Vagina (tissue), 2 donors: ENCODE measurements around the gene TRIM65. TPM values are rescaled to one million over a fixed set of nuclear protein-coding genes. Genes with fewer than 3 reads are reported as not detected.

Experiments
- DNase-seq, 2 donors: peaks; one replicate each; pipeline ENCODE4 v3.0.0-alpha.2; 2017; ENCODE audit errors: extremely low spot score in 2 of 2
- H3K27ac ChIP-seq: fragments of 200-600 bp; sonication (generic); one replicate; pipeline ENCODE4 v1.5.1; 2019
- H3K27me3 ChIP-seq: fragments of 200-600 bp; sonication (generic); one replicate; pipeline ENCODE4 v1.5.1; 2019
- H3K36me3 ChIP-seq, 2 donors: fragments of 200-600 bp; sonication (generic); one replicate each; pipeline ENCODE4 v1.5.1; 2017 to 2019
- H3K4me1 ChIP-seq: fragments of 200-600 bp; sonication (generic); one replicate; pipeline ENCODE4 v1.5.1; 2019
- H3K4me3 ChIP-seq, 2 donors: fragments of 200-600 bp; sonication (generic); 1 replicate in 1 of 2; 2 replicates in 1 of 2; pipeline ENCODE4 v1.5.1; 2016 to 2019
- H3K9me3 ChIP-seq: fragments of 200-600 bp; sonication (generic); one replicate; pipeline ENCODE4 v1.5.1; 2019
- CTCF ChIP-seq, 3 experiments: fragments of 450-650 bp in 2 of 3; fragments of 200-600 bp in 1 of 3; sonication (generic) in 1 of 3; IDR thresholded peaks; one replicate each; pipeline ENCODE4 v1.5.1; 2017 to 2019; ENCODE audit warnings: antibody characterized with exemption in 3 of 3, mild to moderate bottlenecking in 2 of 3, moderate library complexity in 2 of 3
- POLR2A ChIP-seq, 2 donors: fragments of 450-650 bp; IDR thresholded peaks; one replicate each; pipeline ENCODE4 v1.6.1; 2017; ENCODE audit warnings: antibody characterized with exemption in 2 of 2, mild to moderate bottlenecking in 2 of 2, moderate library complexity in 2 of 2
- POLR2AphosphoS5 ChIP-seq, 2 donors: sonication (generic); formaldehyde crosslinking; IDR thresholded peaks; one replicate each; pipeline ENCODE4 v1.9.0; 2017; ENCODE audit warnings: antibody characterized with exemption in 2 of 2, mild to moderate bottlenecking in 2 of 2, low read depth in 1 of 2; ENCODE audit not compliant: insufficient read depth in 1 of 2
- intact Hi-C: fragments of 100-400 bp; cut with DNase I; formaldehyde crosslinking; loops from one replicate; pipeline ENCODE4 v1.15.1; 2023
- total RNA-seq: library from RNA; depleted of rRNA; stranded (reverse); fragments of >200 nt; gene quantifications from one replicate; pipeline ENCODE4 v1.2.3, GENCODE V29; 2016

TRIM65 gene
- total RNA-seq, 1 donor from 2014 or later = 59.9 TPM

GRCh38 chr17:75844530-75845057 is 52.2 kb downstream of the TRIM65 start:
- Histone ChIP-seq H3K27me3 (no peaks in the 10 kb centered on the region), H3K36me3 (peaks cover 8 to 36% of the 10 kb centered on the region in 2 donors), H3K9me3 (no peaks in the 10 kb centered on the region), H3K4me3 (peak overlapping the region; percentile 3 to 37), H3K4me1 (peaks cover 54% of the 10 kb centered on the region), H3K27ac (peak overlapping the region; percentile 93)
- no peak for DNase-seq
- intact Hi-C loops = loop anchor here (5.0 kb wide), 2 partner anchors 48 to 67 kb away; a partner anchor contains a TSS
- no peak for TF ChIP-seq POLR2A (IDR thresholded peaks at IDR 0.05)
- no peak for TF ChIP-seq POLR2AphosphoS5 (IDR thresholded peaks at IDR 0.05; ENCODE audit: insufficient read depth in 1 of 2, low read depth in 1 of 2)
- no peak for TF ChIP-seq CTCF (IDR thresholded peaks at IDR 0.05)

DNA sequence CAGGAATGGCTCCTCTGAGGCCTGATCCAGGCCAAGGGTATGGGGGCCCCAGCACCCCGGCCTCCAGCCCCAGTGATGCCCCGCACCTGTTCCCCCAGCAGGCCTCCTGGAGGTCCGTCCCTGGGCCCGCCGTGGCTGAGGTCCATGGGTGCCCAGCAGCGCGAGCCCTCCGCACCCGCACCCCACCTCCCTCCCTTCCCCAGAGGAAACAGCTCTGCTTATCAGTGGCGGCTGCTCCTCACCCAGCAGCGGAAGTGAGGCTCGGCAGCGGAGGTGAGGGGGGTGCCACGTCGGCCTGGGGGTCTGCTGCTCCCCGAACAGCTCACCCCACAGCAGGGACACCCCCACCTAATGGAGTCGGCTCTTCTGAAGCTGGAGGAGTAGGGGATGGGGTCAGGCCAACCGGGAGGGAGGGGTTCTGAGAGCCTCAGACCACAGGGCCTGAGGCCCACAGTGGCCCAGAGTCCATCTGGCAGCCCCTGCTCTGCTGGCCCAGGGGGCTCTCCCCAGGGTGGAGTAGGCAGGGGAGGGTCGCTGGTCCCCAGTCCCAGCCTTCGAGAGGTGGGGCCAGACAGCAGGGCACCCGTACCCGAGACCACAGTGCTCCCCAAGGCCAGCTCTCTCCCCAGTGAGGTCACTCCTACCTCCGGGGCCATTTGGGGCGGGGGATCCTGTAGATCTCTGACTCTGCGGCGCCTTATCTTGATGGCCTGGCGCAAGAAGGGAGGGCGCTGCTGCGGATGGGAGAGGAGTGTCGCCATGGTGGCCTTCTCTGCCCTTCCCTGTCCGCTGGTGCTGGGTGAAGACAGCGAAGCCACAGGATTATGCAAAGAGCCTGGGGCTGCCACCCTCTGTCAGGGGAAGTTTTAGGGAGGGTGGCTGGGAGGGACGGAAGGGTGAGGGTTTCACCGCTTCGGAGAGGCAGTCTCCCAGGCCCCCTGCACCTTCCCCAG is 52.9 kb downstream of the TRIM65 start, which contains the start of gene UNC13D:
Gene UNC13D (minus strand): TSS at position 828 of the 953 bp plus-strand sequence. CDS start 67 bp downstream, at position 761.
- TF ChIP-seq POLR2A (IDR thresholded peaks at IDR 0.05) (no peak), CTCF (IDR thresholded peaks at IDR 0.05) (no peak), POLR2AphosphoS5 (IDR thresholded peaks at IDR 0.05; ENCODE audit: insufficient read depth in 1 of 2, low read depth in 1 of 2) (peak in 1 of 2 donors; percentile 28)
- intact Hi-C loops = no loop called here
- H3K27ac ChIP-seq = peak within 1 kb of the TSS; percentile 93
- peaks cover 46% of the 10 kb centered on the region for H3K4me1 ChIP-seq
- no peaks in the 10 kb centered on the region for H3K9me3 ChIP-seq
- no peaks in the 10 kb centered on the region for H3K27me3 ChIP-seq
- no peak for DNase-seq
- peaks cover 8 to 29% of the 10 kb centered on the region in 2 donors for H3K36me3 ChIP-seq
- peak within 1 kb of the TSS; percentile 3 to 37 for H3K4me3 ChIP-seq

DNA sequence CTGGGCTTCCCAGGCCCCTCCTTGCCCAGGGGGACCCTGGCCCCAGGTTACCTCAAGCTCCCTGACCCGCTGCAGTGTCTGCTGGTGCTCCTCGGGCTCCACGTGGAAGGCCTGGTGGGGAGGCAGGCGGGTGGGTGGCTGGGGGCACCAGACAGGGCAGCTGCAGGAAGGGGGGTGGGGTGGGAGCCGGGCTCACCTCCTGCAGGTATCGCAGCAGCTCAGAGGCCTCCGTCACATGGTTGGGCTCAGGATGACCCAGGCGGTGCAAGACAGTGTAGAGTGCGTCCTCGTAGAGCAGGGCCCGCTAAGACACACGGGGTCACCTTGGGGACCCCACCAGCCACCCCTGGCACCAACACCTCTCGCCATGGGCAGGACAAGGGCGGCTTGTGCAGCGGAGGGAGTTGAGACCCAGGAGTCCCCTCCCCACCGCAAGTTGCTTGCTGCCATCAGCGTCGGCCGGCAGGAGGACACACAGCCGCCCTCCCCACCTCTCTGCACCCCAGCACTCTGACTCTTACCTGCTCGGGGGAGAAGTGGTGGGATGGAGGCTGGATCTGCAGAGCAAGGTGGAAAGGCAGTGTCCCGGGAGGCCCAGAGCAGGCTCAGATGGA is 53.7 kb downstream of the TRIM65 start:
- intact Hi-C loops = no loop called here
- no peak for DNase-seq
- Histone ChIP-seq H3K4me3 (peak overlapping the region; percentile 3 to 37), H3K27ac (peak overlapping the region; percentile 93), H3K9me3 (no peaks in the 10 kb centered on the region), H3K36me3 (peaks cover 8 to 21% of the 10 kb centered on the region in 2 donors), H3K4me1 (peaks cover 38% of the 10 kb centered on the region), H3K27me3 (no peaks in the 10 kb centered on the region)
- TF ChIP-seq POLR2A (IDR thresholded peaks at IDR 0.05) (no peak), POLR2AphosphoS5 (IDR thresholded peaks at IDR 0.05; ENCODE audit: insufficient read depth in 1 of 2, low read depth in 1 of 2) (no peak)

- Histone ChIP-seq H3K4me3 (peak overlapping the region in 1 of 2 donors; percentile 37), H3K27ac (no peak overlapping the region), H3K27me3 (no peaks in the 10 kb centered on the region), H3K4me1 (peaks cover 32% of the 10 kb centered on the region), H3K36me3 (peaks cover 7 to 15% of the 10 kb centered on the region in 2 donors), H3K9me3 (no peaks in the 10 kb centered on the region)
- DNase-seq = no peak
- no peak for TF ChIP-seq POLR2A (IDR thresholded peaks at IDR 0.05)
- TF ChIP-seq CTCF (IDR thresholded peaks at IDR 0.05) = no peak
- TF ChIP-seq POLR2AphosphoS5 (IDR thresholded peaks at IDR 0.05; ENCODE audit: insufficient read depth in 1 of 2, low read depth in 1 of 2) = no peak
- intact Hi-C loops = no loop called here
Observed at GRCh38 chr17:75842411-75842810, 54.3 kb downstream of the TRIM65 start.

- Histone ChIP-seq H3K27ac (no peak overlapping the region), H3K27me3 (no peaks in the 10 kb centered on the region), H3K4me1 (peaks cover 16% of the 10 kb centered on the region), H3K36me3 (no peaks in the 10 kb centered on the region), H3K9me3 (no peaks in the 10 kb centered on the region), H3K4me3 (no peak overlapping the region)
- no peak for DNase-seq
- TF ChIP-seq POLR2A (IDR thresholded peaks at IDR 0.05) (no peak), POLR2AphosphoS5 (IDR thresholded peaks at IDR 0.05; ENCODE audit: insufficient read depth in 1 of 2, low read depth in 1 of 2) (no peak), CTCF (IDR thresholded peaks at IDR 0.05) (no peak)
- intact Hi-C loops = no loop called here
Observed at GRCh38 chr17:75840799-75841164, 56.0 kb downstream of the TRIM65 start.
